Activated CD8-positive, alpha-beta memory T cell treated with anti-CD3 and anti-CD28 coated beads for 1 hour (primary cell): Measurements from ENCODE around the gene SHOX.
"Not testable (repeated sequence)": the region's sequence is repeated elsewhere in the genome, so short reads cannot be mapped to it uniquely, and the experiment has no call there.

Experiments used
- DNase-seq, 2 donors: peaks; one replicate each; pipeline ENCODE4 v3.0.0-alpha.2; 2020; ENCODE audit warnings: low read depth in 1 of 2; ENCODE audit errors: extremely low read depth in 1 of 2

SHOX gene

GRCh38 chrX:630612-631496, at the start of gene SHOX:
Gene SHOX (plus strand): TSS chrX:630791. CDS start chrX:630898, 107 bp downstream.
- no peak for DNase-seq

GRCh38 chrX:581066-581465, 49.5 kb upstream of the SHOX start:
- DNase-seq: no peak

GRCh38 chrX:581720-582298, 48.8 kb upstream of the SHOX start:
- no peak for DNase-seq

DNA sequence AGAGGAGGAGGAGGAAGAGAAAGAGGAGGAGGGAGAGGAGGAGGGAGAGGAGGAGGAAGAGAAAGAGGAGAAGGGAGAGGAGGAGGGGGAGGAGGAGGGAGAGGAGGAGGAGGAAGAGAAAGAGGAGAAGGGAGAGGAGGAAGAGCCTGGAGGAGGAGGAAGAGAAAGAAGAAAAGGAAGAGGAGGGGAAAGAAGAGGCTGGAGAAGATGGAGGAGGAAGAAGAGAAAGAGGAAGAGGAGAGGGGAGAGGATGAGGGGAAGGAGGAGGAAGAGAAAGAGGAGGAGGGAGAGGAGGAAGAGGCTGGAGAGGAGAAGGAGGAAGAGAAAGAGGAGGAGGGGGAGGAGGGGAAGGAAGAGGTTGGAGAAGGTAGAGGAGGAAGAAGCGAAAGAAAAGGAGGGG, 46.0 kb upstream of the SHOX start:
- no peak for DNase-seq

- no peak for DNase-seq
Measured at GRCh38 chrX:585115-585808, 45.3 kb upstream of the SHOX start.

DNA sequence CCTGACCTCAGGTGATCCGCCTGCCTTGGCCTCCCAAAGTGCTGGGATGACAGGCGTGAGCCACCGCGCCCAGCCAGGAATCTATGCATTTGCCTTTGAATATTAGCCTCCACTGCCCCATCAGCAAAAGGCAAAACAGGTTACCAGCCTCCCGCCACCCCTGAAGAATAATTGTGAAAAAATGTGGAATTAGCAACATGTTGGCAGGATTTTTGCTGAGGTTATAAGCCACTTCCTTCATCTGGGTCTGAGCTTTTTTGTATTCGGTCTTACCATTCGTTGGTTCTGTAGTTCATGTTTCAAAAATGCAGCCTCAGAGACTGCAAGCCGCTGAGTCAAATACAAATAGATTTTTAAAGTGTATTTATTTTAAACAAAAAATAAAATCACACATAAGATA, 44.2 kb upstream of the SHOX start:
- no peak for DNase-seq

GRCh38 chrX:589261-589660, 41.3 kb upstream of the SHOX start:
- DNase-seq: not testable (repeated sequence)

DNA sequence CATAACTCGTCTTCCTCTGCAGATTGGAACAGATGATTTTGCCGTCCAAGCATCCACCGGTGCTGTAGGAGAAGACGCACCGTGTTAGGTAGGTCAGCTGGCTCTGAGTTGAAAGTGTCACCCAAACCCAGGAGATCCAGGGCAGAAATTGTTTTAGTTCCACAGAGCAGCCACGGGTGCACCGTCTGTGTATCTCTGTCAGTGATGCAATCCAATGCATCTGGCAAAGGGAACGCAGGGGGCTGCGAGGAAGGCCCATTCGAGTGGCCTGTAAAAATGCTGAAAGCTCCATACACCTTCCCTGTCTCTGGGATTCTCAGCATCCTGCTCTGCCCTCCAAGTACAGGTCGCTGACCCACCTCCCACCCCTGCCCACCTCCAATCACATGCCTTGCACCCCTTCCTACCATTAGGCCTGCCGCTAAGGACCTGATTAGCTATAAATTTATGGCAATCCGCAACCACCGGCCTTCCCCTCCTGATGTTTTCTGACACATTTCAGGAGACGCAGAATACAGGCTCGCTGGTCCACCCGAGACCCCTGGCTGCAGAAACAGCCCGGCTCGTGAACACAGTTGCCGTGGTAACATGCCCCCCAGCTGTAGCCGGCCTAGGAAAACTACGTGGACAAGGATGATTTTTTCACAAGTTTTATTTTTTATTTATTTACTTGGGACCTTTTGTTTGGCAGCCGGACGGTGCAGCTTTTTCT, 39.7 kb upstream of the SHOX start:
- no peak for DNase-seq

GRCh38 chrX:599837-600715, 30.5 kb upstream of the SHOX start:
- no peak for DNase-seq

DNA sequence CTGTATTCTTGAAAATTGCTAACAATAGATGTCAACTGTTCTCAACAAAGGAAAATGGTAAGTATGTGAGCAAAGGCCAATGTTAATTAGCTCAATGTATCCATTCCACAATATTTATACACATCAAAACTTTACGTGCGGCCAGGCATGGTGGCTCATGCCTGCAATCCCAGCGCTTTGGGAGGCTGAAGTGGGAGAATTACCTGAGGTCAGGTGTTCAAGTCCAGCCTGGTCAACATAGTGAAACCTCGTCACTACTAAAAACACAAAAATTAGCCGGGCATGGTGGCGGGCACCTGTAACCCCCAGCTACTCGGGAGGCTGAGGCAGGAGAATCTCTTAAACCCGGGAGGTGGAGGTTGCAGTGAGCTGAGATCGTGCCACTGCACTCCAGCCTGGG, 27.6 kb upstream of the SHOX start:
- DNase-seq: not testable (repeated sequence)

- DNase-seq: not testable (repeated sequence)
Measured at GRCh38 chrX:604616-605015, 26.0 kb upstream of the SHOX start.

DNA sequence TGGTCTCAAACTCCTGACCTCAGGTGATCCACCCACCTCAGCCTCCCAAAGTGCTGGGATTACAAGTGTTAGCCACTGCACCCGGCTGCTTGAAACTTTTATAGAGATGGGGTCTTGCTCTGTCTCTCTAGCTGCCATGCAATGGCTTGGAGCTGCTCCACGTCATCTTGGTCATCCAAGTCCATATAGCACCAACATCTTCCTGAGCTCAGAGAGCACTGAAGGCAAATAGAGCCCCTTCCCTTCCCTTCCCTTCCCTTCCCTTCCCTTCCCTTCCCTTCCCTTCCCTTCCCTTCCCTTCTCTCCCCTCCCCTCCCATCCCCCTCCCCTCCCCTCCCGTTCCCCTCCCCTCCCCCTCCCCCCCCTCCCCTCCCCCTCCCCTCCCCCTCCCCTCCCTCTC, 22.5 kb upstream of the SHOX start:
- not testable (repeated sequence) for DNase-seq

- no peak for DNase-seq
Measured at GRCh38 chrX:614136-614535, 16.5 kb upstream of the SHOX start.

- no peak for DNase-seq
Measured at GRCh38 chrX:617401-617800, 13.2 kb upstream of the SHOX start.

GRCh38 chrX:617891-618290, 12.7 kb upstream of the SHOX start:
- DNase-seq: no peak

GRCh38 chrX:618304-618703, 12.3 kb upstream of the SHOX start:
- DNase-seq: not testable (repeated sequence)

- no peak for DNase-seq
Measured at GRCh38 chrX:618761-619450, 11.7 kb upstream of the SHOX start.

- DNase-seq: no peak
Measured at GRCh38 chrX:619451-619811, 11.2 kb upstream of the SHOX start.

DNA sequence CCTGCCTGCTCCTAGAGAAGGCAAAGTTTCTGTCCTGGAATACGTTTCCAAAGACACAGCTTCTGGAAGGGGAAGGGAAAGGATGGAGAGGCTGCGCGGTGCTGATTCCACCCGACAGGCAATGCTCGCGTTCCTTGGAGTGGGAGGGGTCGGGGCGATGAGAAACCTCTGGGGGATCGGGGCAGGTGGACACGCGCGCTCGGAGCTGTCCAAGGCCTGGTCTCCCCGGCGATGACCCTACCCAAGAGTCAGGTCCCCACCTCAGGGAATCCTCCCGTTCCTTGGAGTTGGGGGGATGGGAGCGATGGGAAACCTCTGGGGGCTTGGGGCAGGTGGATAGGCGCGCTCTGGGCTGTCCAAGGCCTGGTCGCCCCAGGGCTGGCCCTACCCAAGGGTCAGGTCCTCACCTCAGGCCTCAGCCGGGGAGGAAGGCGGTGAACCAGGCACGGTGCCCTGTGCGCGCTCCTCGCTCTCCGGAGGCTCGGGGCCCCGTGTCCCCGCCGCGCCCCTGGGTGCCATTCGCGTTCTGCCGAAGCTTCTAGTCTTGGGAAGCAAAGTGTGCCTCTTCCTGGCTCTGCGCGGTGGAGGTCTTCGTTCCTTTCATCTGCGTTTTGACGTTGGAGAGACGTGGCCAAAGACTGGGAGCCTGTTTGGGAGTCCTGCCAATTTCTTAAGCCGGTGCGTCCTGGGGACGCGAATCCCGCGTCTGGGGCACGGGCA, 10.6 kb upstream of the SHOX start:
- DNase-seq: no peak
